LNCAP (cell line): ENCODE data around the gene CFAP90.

Experiments used
- TF ChIP-seq, protein P1 (sequence below): fragments of 450-650 bp; IDR thresholded peaks from 2 replicates; pipeline ENCODE4 v1.5.1; 2017; ENCODE audit warnings: mild to moderate bottlenecking

The CFAP90 gene

DNA sequence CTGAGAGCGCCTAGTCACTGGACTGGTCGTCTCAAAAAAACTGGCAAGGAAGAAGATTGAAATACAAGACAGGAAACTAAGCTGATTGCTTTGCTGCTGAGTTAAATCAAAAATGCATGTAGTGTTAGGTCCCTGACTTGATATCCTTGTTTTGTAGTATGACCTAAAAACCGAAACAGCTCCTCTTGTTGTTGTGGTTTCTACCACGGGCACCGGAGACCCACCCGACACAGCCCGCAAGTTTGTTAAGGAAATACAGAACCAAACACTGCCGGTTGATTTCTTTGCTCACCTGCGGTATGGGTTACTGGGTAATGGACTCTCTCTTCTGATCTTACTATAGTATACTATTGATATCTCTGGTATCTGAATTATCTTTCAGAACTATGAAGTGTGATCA is 22.3 kb upstream of the CFAP90 start:
- TF ChIP-seq, protein P1, sequence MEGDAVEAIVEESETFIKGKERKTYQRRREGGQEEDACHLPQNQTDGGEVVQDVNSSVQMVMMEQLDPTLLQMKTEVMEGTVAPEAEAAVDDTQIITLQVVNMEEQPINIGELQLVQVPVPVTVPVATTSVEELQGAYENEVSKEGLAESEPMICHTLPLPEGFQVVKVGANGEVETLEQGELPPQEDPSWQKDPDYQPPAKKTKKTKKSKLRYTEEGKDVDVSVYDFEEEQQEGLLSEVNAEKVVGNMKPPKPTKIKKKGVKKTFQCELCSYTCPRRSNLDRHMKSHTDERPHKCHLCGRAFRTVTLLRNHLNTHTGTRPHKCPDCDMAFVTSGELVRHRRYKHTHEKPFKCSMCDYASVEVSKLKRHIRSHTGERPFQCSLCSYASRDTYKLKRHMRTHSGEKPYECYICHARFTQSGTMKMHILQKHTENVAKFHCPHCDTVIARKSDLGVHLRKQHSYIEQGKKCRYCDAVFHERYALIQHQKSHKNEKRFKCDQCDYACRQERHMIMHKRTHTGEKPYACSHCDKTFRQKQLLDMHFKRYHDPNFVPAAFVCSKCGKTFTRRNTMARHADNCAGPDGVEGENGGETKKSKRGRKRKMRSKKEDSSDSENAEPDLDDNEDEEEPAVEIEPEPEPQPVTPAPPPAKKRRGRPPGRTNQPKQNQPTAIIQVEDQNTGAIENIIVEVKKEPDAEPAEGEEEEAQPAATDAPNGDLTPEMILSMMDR: no peak

DNA sequence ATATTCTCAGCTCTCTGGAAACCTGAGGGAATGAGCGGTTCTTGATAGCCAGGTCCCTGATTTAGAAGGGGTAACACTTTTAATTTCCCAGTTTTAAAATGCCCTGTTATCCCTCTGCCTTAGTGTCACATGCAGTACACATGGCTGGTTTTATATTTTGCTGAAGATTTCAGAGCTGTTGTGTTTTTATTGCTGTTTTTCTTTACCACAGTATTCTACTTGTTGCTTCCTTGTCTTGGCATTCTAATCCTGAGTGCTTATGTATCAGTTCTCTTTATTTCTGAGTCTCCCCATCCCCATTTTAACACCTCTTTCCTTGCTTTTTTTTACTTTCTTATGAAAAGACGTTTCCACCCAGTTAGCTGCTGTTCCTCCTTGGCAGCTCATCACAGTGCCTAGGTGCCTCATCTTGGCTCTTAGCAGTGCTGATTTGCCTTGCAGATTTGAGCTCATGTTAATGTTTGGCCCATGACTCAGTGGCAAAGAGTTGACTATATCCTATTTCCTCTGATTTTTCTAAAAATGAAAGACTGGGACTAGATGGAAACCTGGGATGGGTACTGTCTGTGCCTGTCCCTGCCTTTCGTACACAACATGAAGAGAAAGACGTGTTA is 21.7 kb upstream of the CFAP90 start:
- TF ChIP-seq, protein P1: no peak

DNA sequence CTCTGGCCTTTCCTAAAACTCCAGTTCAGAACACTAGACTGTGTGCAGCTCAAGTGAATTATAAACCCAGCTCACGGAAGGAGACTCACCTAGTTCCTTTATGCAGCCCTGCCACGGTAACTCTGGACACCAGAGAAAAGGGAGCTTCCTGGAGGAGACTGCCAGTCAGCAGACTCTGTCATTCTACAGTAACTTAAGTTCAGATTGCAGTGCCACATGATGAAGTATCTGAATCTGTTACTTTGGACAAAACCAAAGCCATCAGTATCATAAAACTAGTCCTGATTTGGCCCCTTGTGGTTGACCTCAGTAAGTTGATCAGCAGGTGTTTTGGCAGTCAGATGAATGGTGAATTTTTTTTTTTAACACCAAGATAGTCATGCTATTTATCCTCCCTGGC is 20.7 kb upstream of the CFAP90 start:
- TF ChIP-seq, protein P1: no peak

DNA sequence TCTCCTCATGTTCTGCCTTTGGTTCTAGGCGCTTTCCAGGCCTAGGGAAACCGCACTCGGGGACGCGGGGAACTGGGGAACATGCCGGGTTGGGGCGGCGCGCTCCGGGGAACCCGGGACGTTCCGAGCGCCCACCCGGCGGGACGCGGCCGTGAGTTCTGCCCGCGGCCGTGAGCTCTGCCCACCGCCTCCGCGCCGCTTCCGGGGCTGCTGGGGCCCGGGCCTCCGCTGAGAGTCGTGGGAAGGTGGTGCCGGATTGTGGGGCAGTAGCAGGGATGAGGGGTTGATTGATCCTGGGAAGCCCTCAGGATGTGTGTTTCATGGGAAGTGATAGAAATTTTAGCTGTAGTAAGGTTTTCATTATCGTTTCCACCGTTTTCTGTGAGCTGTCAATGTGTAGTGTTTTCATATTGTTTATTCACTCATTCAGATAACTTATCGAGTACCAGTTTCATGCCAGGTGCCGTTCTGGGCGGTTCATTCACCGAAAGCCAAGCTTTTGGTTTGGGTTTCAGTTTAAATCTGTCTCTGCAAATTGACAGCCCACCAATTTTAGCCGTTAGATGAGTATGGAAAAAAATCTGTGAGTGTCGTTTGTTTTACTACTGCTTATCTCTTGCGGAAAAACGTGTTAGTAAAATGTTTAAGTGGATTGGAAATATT is 18.7 kb upstream of the CFAP90 start:
- TF ChIP-seq, protein P1: no peak

DNA sequence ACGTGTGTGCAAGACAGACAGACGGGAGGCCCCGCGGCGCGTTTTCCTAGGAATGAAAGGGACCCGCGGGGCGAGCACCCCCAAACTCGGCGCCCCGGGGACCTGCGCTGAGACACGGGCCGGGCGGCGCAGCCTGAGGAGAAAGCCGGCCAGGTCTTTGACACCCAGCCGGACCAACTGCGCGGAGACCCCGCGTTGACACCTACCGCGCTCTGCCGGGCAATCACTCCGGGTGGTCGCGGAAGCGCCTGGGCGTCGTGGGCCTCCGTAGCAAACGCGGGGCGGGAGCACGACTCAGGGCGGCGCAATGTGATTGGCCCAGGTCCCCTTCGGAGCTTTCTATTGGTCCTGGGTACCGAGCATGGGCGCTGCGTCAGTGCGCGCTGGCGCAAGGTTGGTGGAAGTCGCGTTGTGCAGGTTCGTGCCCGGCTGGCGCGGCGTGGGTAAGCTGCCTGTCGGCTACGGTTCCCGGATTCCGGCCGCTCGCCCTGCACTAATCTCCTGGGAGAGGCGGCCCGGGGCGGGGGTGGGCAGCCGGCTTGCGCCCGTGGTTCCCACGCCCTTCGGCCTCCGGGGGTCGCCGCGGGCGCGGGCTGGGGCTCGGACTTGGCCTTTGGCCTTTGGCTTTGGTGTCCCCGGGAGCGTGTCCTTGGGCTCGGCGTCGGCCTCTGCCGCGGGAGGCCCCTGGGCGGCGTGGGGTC is 18.0 kb upstream of the CFAP90 start, which contains the start of the genes FASTKD3 and MTRR:
FASTKD3 (minus strand) TSS at position 259 of the 701 bp plus-strand sequence. CDS start 948 bp downstream, outside the sequence.
MTRR (plus strand) TSS at position 376 of the 701 bp plus-strand sequence. CDS start 1,647 bp downstream, outside the sequence.
- TF ChIP-seq, protein P1: no peak

DNA sequence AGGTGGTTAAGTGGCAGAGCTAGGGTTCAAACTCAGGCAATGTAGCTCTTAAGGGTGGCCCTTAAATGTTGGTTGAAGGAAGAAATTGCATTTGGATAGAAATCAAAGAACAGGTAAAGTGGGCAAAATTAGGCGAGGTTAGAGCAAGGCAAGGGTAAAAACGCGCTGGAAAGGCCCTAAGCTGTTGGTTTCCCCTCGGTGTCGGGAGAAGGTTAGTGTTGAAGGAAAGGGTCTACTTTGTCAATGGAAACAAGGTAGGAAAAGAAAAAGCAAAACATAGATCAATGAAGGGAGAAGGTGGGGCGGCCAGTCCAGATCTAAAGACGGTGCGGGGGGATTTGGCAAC is 17.5 kb upstream of the CFAP90 start:
- TF ChIP-seq, protein P1: no peak

DNA sequence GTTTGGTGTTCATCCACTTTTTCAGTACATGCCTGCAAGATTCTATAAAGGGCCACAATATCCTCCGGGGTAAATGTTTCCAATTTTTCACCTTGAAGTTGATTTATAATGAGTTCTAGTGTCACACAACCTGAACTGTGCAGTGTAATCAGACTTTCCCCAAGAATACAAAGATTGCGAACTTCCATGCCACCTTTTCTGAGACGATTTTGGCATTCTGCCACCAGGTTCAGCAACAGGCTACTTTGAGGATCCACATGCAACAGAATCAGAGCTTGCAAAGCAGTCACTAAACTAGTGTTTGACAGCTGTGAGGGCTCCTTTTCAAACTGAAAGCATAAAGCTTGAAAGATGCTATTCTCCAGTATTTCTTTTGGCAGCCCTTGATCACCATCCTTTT is 16.3 kb upstream of the CFAP90 start:
- TF ChIP-seq, protein P1: no peak
